ENCODE results near the gene MED13. TPM values are rescaled to one million over a fixed set of nuclear protein-coding genes. Genes with fewer than 3 reads are reported as not detected.

MED13 gene
- total RNA-seq, 4 donors from 2014 or later, result 22.8 to 114 (median 86.3) TPM

- no peak for TF ChIP-seq CTCF (IDR thresholded peaks at IDR 0.05)
- no peak for TF ChIP-seq POLR2A (IDR thresholded peaks at IDR 0.05)
- no peak for DNase-seq
- intact Hi-C loops (cut with DNase I; ENCODE audit: low total_unique reads), result no loop called here
- Histone ChIP-seq H3K9me3 (no peaks in the 10 kb centered on the region), H3K27me3 (no peaks in the 10 kb centered on the region), H3K36me3 (no peaks in the 10 kb centered on the region), H3K4me1 (peaks cover 0 to 6% of the 10 kb centered on the region in 2 donors), H3K27ac (no peak overlapping the region), H3K4me3 (no peak overlapping the region)
Measured at GRCh38 chr17:62052765-62053338, 12.2 kb downstream of the MED13 start.

GRCh38 chr17:62051053-62051452, 14.0 kb downstream of the MED13 start:
- Histone ChIP-seq H3K9me3 (no peaks in the 10 kb centered on the region), H3K4me3 (no peak overlapping the region), H3K27ac (no peak overlapping the region), H3K36me3 (no peaks in the 10 kb centered on the region), H3K4me1 (peaks cover 0 to 6% of the 10 kb centered on the region in 2 donors), H3K27me3 (no peaks in the 10 kb centered on the region)
- no peak for DNase-seq
- no peak for TF ChIP-seq CTCF (IDR thresholded peaks at IDR 0.05)
- intact Hi-C loops (cut with DNase I; ENCODE audit: low total_unique reads), result no loop called here

- Histone ChIP-seq H3K9me3 (no peaks in the 10 kb centered on the region), H3K27me3 (no peaks in the 10 kb centered on the region), H3K4me3 (no peak overlapping the region), H3K27ac (no peak overlapping the region), H3K36me3 (no peaks in the 10 kb centered on the region), H3K4me1 (peaks cover 0 to 6% of the 10 kb centered on the region in 2 donors)
- no peak for DNase-seq
- intact Hi-C loops (cut with DNase I; ENCODE audit: low total_unique reads), result no loop called here
- TF ChIP-seq POLR2A (IDR thresholded peaks at IDR 0.05) (no peak), CTCF (IDR thresholded peaks at IDR 0.05) (no peak)
Measured at GRCh38 chr17:62049299-62049698, 15.8 kb downstream of the MED13 start.

- no peaks in the 10 kb centered on the region for H3K4me1 ChIP-seq
Measured at GRCh38 chr17:62048262-62048661, 16.8 kb downstream of the MED13 start.

GRCh38 chr17:62045517-62045916, 19.6 kb downstream of the MED13 start:
- DNase-seq, result no peak
- Histone ChIP-seq H3K27me3 (no peaks in the 10 kb centered on the region), H3K9me3 (no peaks in the 10 kb centered on the region), H3K36me3 (no peaks in the 10 kb centered on the region), H3K27ac (no peak overlapping the region), H3K4me3 (no peak overlapping the region), H3K4me1 (no peaks in the 10 kb centered on the region)
- TF ChIP-seq CTCF (IDR thresholded peaks at IDR 0.05), result no peak
- no peak for TF ChIP-seq POLR2A (IDR thresholded peaks at IDR 0.05)
- intact Hi-C loops (cut with DNase I; ENCODE audit: low total_unique reads), result no loop called here

More at GRCh38 chr17:62048262-62048661, 16.8 kb downstream of the MED13 start:
- no peaks in the 10 kb centered on the region for H3K36me3 ChIP-seq
- H3K9me3 ChIP-seq, result no peaks in the 10 kb centered on the region
- intact Hi-C loops (cut with DNase I; ENCODE audit: low total_unique reads), result no loop called here
- H3K4me3 ChIP-seq, result no peak overlapping the region
- DNase-seq, result no peak
- no peak overlapping the region for H3K27ac ChIP-seq
- no peaks in the 10 kb centered on the region for H3K27me3 ChIP-seq
- TF ChIP-seq CTCF (IDR thresholded peaks at IDR 0.05) (no peak), POLR2A (IDR thresholded peaks at IDR 0.05) (no peak)

All from uterus (tissue), 4 donors.